Hematopoietic multipotent progenitor cell treated with erythropoietin and hydrocortisone succinate and interleukin-3 and kit ligand, for 15 days (in vitro differentiated cells): ENCODE measurements around the gene TMEM184A.
"Not testable (repeated sequence)": the region's sequence is repeated elsewhere in the genome, so short reads cannot be mapped to it uniquely, and the experiment has no call there.

Experiments
- DNase-seq: peaks from one replicate; pipeline ENCODE4 v3.0.0-alpha.2; 2015; ENCODE audit warnings: low spot score

TMEM184A gene

DNA sequence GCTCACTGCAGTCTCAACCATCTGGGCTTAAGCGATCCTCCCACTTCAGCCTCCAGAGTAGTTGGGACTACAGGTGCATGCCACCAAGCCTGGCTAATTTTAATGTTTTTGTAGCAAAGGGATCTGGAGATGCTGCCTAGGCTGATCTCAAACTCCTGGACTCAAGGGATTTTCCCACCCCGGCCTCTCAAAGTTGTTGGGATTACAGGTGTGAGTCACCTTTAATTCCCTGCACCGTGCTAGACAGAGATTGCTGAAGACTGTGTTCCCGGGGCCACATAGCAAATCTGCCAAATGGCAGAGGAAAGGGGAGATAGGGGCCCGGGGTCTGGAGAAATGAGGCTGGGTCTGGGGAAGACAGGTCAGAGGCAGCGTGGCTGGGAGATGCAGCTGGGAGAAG lies 34.5 kb upstream of the TMEM184A start:
- DNase-seq, result no peak

DNA sequence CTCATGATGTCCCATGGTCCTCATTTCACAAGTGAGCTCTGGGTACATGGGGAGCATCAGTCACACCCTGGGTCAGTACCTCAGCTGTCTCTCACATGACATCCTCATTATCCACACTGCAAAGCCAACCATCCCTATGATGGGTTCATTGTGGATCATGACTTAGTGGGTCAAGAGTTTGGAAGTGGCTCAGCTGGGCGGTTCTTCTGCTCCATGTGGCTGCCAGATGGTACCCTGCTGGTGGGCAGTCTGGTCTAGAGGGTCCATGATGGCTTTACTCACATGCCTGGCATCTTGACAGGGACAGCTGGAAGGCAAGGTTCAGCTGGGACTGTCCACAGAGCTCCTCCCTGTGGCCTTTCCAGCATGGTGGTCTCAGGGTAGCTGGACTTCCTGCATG lies 33.0 kb upstream of the TMEM184A start:
- no peak for DNase-seq

DNA sequence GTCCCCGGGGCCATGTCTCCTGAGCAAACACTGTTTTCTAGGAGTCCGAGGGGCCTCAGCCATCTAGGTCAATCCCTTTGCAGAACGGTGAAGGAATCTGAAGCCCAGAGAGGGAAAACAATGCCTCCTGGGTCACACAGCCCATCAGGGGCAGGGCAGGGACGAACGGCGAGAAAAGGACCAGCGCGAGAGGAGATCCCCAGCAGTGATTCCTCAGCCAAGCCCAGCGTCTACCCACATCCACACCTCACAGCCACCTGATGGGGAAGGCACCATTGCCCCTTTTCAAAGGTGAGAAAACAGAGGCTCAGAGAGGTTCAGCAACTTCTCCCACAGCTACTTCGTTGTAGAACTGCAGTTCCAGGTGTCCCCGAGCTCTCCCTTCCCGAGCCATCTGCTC lies 31.7 kb upstream of the TMEM184A start:
- no peak for DNase-seq

DNA sequence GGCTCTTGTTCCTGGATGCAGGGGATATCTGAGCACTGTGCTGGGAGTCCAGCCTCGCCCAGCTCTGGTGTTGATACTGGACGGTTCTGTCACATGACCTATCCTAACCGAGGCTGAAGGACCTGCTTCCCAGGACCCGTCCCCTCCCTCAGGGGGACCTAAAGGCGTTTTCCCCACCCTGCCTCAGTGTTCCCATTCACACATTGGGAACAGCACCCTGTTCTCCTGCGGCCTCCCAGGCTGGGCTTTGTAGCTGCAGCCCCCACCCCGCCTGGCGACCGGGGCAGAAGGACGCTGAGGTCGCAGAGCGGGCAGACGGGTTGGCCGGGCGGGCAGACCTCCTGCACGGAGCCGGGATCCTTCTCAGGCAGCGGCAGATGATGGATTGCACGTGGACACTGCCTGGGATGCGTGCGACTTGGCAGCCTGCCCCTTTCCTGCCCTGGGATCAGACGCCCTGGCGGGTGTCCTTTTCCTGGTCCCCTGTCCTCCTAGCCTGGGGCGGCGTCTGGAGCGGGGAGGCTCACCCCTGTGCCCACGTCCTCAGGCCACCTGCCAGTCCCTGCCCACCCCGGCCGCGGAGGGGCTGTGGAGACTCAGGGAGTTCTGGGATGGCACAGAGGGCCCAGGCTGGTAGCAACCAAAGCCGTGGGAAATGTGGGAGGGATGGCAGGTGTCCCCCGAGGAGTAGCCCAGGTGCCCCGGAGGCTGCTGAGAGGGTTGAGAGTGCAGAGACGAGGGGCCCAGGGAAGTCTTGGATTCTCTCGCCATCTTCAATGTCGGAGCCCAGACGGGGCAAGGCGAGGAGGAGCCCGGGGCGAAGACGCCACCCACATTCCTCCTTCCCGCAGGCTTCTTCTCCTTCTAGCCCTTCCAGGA lies 31.1 kb upstream of the TMEM184A start:
- DNase-seq, result no peak

DNA sequence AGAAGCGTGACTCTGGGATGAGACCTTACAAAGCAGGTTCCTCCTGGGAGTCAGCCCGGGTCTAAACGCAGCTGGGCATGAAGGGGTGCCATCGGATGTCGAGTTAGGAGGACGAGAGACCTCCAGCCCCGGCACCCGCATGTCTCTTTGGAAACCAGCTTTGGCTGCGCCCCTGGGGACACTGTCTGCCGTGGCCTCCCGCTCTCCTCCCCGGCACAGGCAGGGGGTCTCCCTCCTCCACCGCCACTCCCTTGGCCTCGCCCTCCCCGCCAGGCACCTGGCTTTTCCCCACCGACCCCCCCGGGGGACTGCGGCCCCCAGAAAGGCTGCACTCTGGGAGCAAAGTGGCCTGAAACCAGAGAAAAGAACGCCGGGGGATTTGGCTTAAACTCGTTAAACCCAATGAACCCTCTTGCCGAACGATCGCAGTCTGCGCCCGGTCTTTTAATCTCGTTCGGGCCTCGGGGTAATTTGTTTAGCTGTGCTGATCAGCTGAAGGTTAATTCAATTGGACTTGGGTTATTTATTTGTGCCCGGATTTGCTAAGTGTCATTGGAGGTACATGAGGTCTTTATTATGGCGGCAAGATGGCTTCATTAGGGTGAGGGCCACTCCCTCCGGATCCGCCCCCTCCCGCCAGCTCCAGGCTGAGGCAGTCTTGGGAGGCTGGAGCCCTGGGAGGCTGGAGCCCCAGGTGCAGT lies 30.3 kb upstream of the TMEM184A start:
- DNase-seq, result no peak

DNA sequence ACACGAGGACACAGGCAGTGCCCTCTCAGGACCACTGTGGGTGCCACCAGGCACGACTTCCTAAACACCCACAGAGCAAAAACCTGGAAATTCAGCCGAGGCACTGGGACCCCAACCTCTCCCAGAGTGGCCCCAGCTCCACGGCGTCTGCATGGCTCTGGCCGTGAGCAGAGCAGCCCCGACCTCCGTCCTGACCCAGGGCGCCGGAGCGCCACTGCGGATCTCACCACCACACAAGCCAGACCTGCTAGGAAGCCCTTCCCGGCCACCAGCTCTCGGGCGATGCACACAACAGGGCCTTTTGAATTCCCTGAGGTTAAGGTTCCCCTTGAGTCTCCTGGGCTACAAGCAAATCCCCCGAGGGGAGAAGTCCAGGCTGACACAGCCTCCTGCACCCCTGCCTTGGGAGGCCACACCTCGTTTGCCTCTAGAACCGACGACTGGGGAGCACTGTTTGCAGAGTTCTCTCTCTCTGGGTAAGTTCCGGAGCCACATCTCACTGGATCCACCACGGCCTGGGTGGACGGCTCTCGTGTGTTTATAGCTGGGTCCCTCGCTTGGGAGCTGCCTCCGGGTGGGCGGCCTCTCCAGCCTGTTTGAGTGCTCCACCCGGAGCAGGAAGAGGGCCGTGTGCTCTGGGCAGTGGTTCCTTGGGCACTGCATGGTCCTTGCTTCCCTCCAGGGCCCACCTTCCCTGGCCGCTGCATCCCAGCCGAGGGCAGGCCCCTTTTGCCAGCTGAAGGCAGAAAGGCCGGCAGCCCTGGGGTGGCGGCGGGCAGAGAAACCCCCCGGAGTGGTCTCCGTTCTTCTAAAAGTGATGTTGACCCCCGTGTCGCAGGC lies 29.4 kb upstream of the TMEM184A start:
- no peak for DNase-seq

DNA sequence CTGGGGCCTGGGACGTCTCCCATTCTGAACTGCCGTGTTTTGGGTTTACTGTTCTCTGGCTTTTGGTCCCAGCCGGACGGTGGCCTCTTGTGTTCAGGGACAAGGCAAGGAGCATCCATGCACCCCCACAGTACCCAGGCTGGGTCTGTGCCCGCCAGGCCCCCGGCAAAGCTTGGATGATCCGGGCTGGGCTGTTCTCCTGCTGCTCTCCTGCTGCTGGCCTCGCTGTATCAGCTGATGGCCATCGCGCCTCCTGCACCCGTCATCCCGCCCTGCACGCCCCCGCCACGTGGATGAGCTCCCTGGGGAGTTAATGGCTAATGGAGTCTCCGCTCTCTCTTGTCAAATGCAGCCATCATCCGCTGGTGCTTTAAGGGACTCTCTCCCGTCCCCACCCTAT lies 28.7 kb upstream of the TMEM184A start:
- no peak for DNase-seq

DNA sequence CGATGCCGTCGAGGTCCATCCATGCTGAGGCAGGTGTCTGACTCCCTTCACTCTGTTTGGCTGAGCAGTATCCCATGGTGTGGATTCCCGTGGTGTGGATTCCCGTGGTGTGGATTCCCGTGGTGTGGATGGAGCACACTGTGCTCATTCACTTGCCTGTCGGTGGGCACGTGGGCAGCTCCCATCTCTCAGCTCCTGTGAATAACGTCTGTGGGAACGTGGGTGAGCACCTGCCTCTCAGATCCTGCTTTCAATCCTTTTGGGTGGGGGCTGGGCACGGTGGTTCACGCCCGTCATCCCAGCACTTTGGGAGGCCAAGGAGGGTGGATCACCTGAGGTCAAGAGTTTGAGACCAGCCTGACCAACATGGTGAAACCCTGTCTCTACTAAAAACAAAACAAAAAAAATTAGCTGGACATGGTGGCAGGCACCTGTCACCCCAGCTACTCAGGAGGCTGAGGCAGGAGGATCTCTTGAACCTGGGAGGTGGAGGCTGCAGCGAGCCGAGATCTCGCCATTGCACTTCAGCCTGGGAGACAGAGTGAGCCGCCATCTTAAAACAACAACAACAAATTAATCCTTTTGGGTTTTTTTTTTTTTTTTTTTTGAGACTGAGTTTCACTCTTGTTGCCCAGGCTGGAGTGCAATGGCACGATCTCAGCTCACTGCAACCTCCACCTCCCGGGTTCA lies 27.4 kb upstream of the TMEM184A start:
- DNase-seq, result not testable (repeated sequence)

DNA sequence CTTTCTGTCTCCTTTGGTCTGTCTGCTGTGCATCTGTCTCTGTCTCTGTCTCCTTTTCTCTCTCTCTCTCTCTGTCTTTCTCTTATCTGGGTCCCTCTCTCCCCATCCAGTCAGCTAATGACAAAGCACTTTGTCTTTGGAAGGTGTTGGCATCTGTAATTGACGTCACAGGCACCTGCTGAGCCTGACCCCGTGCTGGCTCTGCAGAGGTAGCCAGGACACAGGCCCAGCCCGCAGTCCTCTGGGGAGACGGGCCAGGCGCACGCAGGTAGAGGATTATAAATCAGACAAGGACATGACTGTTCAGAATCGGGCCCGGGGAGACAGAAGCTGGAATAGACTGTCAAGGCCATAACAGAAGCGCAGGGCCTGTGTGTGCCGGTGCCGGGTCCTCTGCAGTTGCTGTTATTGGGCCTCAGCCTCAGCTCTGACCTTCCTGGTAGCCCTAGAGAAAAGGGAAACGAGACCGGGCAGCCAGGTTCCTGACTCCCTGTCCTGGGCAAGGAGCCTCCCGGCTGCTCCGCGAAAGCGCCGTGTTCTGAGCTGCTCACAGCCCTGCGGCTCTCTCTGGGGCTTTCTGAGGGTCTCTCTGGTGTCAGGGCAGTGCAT lies 24.5 kb upstream of the TMEM184A start:
- DNase-seq, result no peak

DNA sequence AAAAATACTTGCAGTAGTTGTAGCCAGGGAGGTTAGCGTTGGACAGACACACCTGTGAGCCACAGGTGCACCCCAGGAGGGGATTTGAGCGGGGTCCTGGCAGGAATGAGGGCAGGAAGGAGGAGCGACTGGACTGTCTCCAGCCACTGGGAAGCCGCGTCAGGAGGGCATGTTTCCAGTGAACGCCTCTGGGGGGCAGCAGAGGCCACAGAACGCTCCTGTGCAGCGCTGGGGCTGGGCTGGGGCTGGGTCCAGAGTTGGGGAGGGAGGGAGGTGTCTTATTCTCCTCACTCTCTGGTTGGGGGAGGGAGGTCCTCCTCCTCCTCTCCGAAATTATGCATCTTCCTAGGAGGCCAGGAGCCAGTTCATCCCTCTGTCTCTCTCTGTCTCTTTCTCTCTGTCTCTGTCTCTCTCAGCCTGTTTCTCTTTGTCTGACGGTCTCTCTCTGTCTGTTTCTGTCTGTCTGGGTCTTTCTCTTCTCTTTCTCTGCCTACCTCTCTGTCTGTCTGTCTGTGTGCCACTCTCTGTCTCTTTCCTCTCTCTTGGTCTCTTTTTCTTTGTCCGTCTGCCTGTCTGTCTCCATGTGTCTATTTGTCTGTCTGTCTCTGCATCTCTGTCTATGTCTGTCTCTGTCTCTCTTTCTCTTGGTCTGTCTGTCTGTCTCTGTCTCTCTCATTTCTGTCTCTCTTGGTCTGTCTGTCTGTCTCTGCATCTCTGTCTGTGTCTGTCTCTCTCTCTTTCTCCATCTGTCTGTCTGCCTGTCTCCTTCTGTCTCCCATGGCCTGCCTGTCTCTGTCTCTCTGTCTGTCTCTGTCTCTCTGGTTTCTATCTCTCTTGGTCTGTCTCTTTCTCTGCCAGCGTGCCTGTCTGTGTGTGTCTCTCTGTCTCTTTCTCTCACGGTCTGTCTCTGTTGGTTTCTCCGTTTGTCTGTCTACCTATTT lies 23.7 kb upstream of the TMEM184A start:
- peak; percentile 73 for DNase-seq

DNA sequence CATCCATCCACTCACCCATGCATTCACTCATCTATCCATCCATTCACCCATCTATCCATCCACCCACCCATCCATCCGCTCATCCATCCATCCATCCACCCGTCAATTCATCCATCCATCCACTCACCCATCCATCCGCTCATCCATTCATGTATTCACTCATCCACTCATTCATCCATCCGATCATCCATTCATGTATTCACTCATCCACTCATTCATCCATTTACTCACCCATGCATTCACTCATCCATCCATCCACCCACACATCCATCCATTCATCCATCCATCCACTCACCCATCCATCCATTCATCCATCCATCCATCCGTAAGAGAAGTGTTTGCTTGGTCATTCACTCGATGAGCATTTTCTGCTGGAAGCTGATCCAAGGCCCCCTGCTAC lies 22.5 kb upstream of the TMEM184A start:
- no peak for DNase-seq

DNA sequence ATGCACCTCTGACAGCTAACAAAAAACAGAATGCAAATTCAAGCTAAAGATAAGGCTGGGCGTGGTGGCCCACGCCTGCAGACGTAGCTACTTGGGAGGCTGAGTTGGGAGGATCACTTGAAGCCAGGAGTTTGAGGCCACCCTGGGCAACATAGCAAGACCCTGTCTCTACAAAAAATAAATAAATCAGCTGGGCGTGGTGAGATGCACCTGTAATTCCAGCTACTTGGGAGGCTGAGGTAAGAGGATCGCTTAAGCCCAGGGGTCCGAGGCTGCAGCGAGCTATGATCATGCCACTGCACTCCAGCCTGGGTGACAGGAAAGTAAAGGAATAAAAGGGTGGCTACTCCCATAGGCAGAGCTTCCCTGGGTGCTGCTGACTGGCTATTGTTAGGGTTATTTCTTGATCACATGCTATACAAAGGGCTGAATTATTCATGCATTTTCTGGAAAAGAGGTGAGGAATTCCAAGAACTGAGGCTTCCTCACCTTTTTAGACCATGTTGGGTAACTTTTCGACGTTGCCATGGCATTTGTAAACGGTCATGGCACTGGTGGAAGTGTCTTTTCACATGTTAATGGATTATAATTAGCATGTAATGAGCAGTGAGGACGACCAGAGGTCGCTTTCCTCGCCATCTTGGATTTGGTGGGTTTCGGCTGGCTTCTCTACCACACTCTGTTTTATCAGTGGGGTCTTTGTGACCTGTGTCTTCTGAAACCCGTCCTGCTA lies 20.7 kb upstream of the TMEM184A start:
- no peak for DNase-seq

DNA sequence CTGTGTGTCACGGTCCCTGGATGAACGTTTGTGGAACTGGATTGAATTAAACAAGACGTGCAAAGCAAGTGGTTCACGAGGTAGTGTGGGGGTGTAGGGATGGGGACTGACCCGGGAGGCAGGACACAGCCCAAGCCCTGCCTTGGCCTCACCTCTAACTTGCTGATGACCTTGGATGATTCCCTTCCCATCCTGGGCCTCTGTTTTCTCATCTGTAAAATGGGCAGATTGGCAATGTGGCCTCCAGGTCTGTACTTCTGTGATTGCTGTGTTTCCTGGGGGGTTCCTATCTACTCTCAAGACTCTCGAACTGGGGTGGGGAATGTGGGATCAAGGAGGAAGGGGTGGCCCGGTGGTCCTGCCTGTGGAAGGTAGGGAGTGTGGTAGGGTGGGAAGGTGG lies 19.8 kb upstream of the TMEM184A start:
- DNase-seq, result no peak

DNA sequence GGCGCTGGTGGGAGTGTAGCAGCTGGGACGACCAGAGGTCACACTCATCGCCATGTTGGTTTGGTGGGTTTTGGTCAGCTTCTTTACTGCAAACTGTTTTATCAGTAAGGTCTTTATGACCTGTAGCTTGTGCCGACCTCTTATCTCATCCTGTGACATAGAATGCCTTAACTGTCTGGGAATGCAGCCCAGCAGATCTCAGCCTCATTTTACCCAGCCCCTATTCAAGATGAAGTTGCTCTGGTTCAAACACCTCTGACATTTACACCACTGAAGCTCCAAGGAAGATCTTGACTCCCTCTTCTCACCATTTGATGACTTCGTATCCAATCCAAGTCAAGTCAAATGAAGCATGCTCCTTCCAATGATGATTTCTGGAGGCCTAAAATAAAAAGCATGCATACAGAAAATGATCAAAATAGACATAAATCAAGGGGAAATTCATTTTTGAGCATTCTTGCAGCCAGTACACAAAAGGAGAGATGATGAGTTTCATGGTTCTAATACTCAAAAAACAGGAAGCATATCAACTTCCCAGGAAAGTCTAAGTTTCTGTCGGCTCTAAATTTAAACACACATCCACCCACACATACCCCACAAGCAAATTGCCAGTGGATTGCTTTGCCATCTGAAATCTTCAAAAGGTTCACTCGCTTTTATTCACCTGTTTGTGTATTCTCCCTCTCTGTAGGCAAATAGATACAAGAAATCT lies 16.3 kb upstream of the TMEM184A start:
- DNase-seq, result no peak

DNA sequence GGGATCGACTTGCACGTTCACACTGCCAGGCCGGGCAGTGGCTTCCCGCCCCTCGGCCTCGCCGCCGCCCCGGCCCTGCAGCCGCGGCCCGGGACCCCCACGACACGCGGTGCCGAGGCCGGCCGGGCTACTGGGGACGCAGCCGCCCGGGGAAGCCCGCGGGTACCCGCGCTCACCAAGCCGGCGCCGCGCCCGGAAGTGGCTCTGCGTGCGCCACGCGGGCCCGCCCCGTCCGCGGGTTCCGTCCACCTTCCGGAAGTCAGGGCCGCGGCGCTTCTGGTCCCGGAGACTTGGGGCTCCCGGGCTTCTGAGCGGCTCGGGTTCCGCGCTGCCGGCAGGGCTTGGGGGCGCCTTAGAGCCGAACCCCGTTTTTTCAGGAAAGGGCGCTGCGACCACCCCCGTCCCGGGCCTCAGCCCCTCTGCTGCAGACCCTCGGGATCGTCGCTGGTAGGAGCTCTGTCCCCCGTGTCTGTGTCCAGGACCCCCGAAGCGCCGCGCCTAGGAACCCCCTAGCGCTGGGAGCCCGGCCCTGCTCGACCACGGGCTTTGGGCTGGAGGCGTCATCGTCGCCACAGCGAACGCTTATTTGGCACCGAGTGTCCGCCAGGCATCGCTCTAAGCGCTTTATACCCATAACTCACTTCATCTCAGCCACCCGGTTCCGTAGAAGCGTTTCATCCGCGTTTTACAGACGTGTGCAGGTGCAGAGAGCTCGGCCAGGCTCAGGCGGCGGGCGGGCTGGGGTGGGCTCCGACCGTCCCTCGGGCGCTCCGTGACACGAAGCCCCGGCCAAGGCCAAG lies 14.0 kb upstream of the TMEM184A start, which contains the start of gene PSMG3:
PSMG3 (minus strand) TSS at position 200 of the 800 bp plus-strand sequence. CDS start 693 bp downstream, outside the sequence.
- DNase-seq, result peak; percentile 89

DNA sequence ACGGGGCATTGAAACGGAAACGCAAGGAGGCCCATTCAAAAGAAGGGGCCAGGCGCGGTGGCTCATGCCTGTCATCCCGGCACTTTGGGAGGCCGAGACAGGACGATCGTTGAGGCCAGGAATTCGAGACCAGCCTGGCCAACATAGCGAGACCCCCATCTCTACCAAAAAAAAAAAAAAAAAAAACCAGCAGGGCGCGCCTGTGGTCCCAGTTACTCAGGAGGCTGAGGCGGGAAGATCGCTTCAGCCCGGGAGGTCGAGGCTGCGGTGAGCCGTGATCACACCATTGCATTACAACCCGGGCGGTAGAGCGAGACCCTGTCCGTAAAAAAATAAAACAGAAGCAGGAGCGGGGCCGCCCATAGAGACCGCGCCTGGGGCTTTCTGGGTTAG lies 13.4 kb upstream of the TMEM184A start:
- DNase-seq, result no peak

DNA sequence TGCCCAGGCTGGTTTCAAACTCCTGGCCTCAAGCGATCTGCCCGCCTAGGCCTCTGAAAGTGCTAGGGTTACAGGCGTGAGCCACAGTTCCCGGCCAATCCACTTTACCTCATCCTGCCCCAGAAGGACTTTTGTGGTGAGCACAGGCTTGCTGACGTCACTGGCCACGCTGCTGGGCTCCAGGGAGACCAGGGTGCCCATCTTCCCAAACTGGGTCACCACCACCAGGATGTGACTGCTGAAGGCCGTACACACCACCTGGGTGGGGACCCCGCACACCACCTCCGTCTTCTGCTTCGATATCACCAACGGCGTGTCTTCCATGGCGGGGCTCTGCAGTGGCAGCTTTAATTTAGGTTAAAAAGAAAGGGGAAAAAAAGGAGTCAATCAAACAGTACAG lies 13.0 kb upstream of the TMEM184A start:
- no peak for DNase-seq

DNA sequence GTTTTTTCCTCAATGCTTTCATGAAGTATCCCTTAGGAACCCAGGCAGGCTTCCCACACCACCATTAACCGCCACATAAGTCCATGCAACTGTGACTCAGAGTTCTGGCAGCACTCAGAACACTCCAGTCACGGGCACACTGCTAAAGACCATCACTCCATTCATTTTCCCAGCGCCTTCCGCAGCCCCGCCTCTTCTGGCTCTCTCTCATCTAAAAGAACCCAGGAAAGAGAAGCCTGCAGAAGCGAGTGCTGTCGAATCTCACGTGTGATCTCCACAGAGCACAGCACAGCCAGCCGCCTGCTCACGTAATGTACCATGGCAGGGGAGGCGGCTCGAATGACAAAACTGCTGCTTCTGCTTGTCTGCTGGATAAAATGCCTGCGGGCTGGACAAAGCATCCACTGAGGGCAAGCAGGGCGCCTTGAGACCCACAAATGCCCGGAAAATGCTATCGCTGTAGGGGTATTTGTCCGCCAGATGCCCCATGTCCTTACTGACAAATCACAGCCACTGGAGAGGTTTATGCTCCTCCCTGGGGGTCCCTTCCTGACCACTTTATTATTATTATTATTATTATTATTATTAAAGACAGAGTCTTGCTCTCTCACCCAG lies 12.0 kb upstream of the TMEM184A start:
- no peak for DNase-seq
